Measurements from ENCODE around the gene ZNRF1. TPM values are rescaled to one million over a fixed set of nuclear protein-coding genes. Genes with fewer than 3 reads are reported as not detected.
A peak's percentile ranks its signal among the peaks of the same experiment; 100 is the strongest.
"Not testable (repeated sequence)": the region's sequence is repeated elsewhere in the genome, so short reads cannot be mapped to it uniquely, and the experiment has no call there.

Gene ZNRF1
- polyA plus RNA-seq (2013, experiment 1 of 2; ENCODE audit: insufficient read length) = 36.3 TPM
- 34.9 TPM for polyA plus RNA-seq (2013, experiment 2 of 2; ENCODE audit: insufficient read length)

DNA sequence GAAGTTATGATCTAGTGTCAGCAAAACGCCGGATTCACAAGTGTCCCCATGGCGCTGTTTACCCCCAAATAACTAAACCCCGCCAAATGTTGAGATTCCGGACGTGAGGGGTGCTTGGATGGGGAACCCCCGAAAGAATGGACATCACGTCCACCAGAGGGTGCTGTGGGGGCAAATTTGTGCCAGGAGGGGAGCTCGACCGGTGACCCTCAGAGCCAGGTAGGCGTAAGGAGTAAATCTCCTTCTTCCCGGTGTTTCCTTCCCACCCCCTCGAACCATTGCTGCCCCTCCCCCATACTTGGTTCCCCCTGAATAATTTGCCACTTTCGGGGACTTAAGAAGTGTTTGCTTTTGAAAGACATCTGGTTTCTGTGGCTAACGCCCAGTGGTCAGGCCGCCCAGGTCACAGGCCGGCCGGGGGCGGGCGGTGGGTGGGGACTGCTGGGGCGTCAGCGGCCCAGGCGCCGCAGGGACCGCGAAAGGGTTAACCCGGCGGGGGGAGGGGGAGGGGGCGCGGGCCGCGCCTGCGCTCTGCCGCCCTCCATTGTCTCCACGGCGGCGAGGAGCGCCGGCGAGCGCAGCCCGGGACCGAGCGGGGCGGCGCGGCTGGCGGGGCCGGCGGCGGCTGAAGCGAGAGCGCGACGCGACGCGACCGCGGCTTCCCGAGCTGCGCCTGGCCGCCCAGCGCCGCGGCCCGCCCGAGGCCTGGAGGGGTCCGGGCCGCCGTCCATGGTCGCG is at the start of gene ZNRF1:
TSS of gene ZNRF1 (plus strand) at position 544 of the 738 bp plus-strand sequence. CDS start 648 bp downstream, outside the sequence.
- DNase-seq = peak; percentile 76

DNA sequence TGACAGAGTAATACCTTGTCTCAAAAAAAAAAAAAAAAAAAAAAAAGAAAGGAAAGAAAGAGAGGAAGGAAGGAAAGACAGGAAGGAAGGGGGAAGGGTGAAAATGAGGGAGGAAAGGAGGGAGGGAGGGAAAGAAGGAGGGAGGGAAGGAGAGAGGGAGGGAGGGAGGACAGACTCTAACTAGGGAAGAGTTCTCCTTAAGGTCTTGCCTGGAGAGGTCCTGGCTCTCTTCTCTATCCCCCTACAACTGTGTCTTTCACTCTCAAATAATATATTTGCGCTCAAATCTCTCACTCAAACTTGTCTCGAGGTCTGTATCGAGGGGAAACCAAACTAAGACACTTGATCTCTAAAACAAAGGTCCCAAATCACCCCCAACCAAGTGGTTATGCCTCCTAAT is 49.5 kb upstream of the ZNRF1 start:
- DNase-seq = no peak

DNA sequence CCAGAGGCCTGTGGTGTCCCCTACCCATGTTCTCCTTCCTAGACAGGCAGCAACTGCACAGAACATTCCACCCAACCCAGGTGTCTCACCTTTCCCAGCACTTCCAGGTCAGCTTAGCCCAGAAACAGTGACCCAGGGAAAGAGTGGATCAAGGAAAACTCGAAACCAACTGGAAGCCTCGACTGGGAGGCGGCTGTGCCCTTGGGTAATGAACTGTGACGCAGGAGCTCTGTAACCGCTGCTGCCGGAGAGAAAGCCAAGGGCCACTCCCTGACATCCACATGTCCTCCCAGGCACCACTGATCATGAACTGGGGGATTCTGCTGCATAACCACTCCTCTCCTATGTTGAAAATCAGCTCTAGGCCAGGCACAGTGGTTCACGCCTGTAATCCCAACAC is 48.3 kb upstream of the ZNRF1 start:
- DNase-seq = no peak

DNA sequence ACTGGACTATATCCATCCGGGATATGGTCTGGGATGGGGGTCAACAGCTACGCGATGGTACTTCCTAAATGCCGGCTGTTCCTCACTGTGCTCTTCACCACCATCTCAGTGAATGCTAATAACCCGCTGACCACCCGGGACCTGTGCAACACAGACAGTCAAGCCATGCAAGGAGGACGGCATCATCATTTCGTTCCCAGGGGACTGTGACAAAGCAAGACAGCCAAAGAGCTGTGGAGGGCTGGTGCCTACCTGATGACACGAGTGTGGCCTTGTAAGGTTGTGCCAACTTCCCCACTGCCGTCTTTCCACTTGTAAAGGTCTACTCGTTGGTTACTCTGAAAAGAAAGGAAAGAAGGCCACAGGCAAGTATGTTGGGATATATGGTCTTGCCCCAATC is 47.6 kb upstream of the ZNRF1 start:
- DNase-seq = no peak

DNA sequence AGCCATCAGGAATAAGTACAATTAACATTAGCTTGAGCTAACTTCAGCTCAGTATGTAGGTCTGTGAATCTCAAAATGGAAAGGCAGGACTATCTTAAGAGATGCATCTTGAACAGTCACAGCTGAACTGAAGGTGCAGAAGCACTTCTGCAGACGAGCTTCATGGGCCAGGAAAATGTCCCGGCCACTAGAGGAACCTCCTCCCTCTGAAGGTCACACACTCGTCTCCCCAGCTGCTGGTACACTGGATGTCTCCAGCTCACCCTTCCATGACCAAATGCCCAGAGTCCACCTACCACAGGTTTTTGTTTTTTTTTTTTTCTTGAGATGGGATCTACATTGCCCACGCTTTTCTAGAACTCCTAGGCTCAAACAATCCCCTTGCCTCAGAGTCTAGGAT is 47.1 kb upstream of the ZNRF1 start:
- no peak for DNase-seq

DNA sequence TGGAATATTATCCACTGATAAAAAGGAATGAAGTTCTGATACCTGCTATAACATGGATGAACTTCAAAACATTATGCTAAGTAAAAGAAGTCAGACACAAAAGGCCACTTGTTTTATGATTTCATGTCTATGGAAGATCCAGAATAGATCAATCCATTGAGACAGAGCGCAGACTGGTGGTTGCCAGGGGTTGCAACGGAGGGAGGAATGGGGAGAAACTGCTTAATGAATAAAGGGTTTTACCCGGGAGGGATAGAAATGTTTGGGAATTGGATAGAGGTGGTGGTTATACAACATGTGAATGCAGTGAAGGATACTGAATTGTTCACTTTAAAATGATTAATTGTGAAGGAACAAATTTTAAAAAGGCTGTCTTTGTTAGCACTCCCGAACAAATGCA is 44.1 kb upstream of the ZNRF1 start:
- no peak for DNase-seq

DNA sequence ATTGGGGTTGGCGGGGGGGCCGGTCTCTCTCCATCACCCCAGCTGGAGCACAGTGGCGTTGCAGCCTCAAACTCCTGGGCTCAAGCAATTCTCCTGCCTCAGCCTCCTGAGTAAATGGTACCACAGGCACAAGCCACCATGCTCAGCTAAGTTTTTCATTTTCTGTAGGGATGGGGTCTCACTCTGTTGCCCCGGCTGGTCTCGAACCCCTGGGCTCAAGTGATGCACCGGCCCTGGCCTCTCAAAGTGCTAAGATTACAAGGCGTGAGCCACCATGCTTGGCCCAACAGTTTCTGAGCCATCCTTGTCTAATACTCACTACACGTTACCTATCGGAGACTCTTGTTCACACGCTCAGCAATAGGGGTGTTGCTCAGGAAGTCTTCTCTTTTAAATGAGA is 25.5 kb upstream of the ZNRF1 start:
- no peak for DNase-seq

DNA sequence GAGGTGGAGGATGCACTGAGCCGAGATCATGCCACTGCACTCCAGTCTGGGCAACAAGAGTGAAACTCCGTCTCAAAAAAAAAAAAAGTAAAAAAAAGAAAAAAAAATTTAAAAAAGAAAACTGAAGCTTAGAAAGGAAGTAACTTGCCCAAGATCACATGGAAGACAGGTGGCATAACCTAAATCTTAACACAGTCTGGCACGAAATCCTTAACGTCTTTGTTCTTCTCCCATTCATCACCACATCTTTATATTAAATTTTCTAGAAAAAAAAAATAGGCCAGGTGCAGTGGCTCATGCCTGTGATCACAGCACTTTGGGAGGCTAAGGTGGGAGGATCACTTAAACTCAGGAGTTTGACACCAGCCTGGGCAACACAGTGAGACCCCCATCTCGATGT is 23.2 kb upstream of the ZNRF1 start:
- DNase-seq = no peak

DNA sequence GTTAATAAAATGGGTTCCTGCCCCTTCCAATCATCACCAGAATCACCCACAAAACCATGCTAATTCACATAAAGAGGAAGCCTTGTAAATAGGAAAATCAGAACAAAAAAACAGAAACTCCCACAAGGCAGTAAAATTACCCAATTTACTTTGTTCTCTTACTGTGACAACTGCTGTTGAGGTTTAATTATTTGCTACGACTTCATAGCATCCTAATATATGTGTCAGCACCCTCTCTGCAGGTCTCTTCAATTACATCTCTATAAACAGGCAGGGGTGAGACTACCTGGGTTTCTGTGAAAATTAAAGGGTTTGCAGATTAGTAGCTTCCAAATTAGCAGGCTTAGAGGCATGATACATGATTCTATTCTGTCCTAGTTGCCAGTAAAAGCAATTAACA is 16.6 kb upstream of the ZNRF1 start:
- no peak for DNase-seq

DNA sequence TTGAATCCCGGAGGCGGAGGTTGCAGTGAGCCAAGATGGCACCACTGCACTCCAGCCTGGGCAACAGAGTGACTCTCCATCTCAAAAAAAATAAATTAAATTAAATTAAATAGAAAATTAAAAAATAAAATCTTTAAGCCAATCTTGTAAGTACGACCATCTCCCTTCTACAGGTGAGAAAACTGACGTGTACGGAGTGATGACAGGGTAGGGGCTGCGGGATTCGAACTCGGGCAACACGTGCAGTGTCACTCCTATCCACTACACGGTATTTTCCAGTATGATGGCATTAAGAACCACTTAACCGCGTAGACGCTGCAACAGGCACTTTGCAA is 14.7 kb upstream of the ZNRF1 start:
- no peak for DNase-seq

DNA sequence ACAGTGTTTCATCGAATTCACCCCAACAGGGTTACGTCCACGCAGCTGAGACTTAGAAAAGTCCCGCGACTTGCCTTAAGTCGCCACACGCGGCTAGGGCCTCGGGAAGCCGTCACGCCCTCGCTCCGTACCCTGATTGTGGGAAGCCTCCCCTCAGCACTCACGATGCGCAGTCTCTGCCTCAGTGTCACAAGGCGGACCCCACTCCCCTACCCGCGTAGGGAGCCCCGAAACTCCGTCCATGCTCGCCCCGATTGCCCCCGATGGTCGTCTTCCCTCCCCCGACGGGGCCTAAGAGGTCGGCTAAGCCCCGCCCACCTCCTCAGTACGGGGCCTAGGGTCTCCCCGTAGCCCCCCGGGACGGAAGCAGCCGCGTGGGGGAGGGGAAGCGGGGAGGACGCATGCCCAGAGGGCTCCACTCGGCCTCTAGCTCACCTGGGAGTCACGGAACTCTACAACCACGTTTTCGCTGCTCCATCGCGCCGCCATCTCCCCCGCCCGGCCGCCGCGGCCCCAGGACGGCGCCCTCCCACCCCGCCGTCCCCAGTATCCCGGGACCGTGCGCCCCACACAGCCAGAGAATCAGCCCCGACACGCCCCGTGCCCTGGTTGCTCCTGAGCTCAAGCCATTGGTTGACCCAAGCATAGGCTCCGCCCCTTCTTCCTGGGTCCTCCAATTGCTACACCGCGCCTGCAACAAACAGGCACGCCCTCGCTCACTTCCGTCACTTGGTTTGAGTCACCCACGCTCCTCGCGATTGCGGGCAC is 14.1 kb upstream of the ZNRF1 start, which contains the start of gene WDR59:
TSS of gene WDR59 (minus strand) at position 595 of the 768 bp plus-strand sequence. CDS start at position 489, 106 bp downstream.
- peak; percentile 99 for DNase-seq

DNA sequence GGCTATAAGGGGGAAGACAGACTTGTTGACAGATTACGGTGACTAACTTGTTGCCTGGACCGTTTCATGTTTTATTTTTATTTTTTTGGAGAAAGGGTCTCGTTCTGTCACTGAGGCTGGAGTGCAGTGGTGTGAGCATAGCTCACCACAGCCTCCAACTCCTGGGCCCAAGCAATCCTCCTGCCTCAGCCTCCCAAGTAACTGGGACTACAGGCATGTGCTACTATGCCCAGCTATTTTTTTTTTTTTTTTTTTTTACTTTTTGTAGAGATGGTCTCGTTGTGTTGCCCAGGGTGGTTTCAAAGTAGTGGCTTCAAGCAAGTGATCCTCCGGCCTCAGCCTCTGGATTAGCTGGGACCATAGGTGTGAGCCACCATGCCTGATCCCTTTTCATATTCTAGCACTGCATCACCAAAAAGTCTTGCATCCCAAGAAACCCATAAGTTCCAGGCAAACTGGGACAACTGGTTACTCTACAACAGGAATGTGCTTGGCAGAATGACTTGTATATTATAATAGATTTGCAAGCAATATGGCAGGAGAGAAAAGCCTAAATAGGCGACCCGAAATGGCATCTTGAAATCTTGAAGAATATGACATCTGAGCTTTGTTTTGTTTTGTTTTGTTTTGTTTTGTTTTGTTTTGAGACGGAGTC is 11.7 kb upstream of the ZNRF1 start:
- DNase-seq = no peak

DNA sequence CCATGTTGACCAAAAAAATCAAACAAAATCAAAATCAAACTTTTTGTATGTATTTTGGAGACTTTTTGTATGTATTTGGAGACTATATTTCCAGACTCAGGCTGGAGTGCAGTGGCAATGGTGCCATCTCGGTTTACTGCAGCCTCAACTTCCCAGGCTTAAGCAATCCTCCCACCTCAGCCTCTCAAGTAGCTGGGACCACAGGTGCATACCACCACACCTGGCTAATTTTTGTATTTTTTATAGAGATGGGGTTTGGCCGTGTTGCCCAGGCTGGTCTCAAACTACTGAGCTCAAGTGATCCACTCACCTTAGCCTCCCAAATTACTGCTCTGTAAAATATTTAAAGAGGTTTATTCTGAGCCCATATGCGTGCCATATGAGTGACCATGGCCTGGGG is 9.0 kb upstream of the ZNRF1 start:
- DNase-seq = not testable (repeated sequence)

DNA sequence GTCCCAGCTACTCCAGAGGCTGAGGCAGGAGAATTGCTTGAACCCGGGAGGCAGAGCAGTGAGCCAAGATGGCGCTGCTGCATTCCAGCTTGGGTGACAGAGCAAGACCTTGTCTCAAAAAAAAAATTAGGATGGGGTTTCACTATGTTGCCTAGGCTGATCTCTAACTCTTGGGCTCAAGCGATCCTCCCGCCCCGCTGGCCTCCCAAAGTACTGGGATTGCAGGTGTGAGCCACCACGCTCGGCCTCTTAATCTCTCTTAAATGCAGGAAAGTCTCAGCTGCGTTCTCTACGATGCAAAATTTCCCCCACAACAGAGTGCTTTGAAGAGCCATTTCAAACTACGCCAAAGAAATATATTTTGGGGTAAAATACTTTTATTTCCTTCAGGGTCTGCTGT is 8.0 kb upstream of the ZNRF1 start:
- no peak for DNase-seq

DNA sequence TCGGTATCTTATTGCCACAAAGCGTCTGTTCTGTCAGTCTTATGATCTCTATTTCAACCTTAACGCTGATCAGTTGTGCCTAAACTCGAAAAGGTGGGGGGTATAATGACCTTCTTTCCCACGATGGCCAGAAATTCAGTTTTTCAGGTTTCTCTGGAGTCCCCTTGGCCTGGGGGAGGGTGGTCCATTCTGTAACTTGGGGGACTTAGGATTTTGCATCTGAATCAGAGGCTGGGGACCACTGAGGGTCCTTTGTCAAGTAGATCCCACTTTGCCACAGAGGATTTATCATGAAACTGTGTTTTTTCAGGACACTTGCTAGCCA is 7.6 kb upstream of the ZNRF1 start:
- DNase-seq = no peak

DNA sequence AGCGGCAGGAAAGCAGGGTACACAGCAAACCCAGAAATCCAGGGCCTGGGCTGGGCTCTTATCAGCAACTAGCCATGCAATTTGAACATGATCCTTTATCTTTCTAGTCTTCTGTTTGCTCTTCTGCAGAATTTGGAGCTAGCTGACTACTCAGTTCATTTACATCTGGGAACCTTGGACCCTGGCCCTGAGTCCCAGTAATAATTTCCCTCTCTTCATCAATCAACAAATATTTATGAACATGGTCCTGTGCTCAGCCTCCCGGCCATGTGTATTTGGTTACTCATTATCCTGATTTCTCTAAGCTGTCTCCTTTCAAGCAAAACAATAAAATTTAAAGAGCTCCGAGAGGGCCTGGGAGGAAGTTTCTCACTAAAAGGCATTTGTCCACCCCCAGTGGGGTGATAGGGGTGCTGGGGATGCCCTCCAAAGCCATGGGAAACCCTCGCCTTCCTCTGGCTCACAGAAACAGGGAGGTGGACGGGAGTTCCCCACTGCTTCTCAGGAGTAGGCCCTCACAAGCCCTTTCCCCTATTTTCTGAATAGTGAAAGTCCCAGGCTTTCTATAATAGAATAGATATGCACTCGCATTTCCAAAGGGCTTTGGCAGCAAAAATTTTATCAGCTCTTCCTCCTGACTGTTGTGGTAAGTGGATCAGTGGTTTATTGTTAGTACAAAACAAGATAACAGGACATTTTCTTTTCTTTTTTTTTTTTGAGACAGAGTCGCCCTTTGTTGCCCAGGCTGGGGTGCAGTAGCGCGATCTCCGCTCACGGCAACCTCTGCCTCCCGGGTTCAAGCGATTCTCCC is 7.0 kb upstream of the ZNRF1 start:
- DNase-seq = no peak

DNA sequence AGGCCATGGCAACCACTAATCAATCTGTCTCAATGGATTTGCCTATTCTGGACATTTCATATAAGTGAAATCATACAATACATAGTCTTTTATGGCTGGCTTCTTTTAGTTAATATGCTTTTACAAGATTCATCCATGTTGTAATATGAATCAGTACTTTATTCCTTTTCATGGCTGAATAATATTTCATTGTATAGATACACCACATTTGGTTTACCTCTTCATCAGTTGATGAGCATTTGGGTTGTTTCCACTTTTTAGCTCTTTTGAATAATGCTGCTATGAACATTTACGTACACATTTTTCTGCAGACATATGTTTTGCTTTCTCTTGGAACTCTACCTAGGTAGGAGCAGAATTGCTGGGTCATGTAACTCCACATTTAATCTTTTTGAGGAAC is 2.8 kb upstream of the ZNRF1 start:
- no peak for DNase-seq

DNA sequence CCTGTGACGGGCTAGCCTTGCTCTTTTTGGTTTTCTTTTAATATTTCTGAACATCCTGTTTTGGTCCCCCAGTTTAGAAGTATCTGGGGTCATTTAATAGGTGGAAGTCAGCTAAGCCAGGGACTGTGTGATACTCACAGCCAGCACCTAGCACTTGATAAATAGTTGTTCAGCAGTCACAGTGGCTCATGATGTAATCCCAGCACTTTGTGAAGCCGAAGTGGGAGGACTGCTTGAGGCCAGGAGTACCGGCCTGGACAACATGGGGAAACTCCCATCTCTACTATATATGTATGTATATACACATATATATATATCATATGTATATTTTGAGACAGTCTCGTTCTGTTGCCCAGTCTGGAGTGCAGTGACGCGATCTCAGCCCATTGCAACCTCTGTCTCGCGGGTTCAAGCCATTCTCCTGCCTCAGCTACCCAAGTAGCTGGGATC is 1.8 kb upstream of the ZNRF1 start:
- DNase-seq = no peak

DNA sequence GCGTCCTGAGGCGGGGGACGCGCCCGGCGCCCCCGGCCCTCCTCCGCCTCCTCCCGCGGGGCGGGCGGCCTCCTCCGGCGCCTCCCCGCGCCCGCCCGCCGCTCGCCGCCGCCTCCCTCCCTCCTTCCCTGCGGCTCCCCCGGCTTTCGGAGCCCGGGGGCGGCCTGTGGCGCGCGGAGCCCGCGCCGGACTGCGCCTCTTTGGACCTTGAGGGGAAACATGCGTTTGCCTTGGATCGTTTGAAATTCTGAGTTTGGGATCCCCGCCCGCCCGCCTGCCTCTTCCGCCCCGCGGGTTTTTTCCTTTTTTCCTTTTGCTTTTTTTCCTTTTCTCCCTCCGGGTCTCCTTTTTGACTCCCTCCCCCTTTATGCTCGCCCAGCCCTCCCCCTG is 390 bp downstream of the ZNRF1 start:
- peak; percentile 33 for DNase-seq

DNA sequence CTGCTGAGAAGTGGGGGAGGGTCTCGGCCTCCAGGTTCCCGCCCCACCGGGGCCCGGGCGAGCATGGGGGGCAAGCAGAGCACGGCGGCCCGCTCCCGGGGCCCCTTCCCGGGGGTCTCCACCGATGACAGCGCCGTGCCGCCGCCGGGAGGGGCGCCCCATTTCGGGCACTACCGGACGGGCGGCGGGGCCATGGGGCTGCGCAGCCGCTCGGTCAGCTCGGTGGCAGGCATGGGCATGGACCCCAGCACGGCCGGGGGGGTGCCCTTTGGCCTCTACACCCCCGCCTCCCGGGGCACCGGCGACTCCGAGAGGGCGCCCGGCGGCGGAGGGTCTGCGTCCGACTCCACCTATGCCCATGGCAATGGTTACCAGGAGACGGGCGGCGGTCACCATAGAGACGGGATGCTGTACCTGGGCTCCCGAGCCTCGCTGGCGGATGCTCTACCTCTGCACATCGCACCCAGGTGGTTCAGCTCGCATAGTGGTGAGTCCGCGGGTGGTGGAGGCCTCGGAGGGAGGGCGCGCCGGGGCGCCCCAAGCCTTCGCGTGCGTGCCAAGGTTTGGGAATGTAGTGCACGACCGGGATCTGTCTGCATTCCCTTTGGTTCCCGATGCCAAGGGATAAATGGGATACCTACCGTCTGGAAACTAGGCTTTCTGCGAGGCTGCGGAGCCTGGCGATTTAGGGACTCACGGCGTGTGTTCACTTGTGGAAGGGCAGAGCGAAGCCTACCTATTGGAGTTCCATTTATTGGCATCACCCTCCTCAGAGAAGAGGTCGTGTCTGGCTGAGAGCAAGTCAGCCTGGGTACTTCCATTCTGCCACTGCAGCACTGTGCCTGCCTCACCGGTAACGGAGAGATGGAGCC is 1.0 kb downstream of the ZNRF1 start:
- peak; percentile 41 for DNase-seq

DNA sequence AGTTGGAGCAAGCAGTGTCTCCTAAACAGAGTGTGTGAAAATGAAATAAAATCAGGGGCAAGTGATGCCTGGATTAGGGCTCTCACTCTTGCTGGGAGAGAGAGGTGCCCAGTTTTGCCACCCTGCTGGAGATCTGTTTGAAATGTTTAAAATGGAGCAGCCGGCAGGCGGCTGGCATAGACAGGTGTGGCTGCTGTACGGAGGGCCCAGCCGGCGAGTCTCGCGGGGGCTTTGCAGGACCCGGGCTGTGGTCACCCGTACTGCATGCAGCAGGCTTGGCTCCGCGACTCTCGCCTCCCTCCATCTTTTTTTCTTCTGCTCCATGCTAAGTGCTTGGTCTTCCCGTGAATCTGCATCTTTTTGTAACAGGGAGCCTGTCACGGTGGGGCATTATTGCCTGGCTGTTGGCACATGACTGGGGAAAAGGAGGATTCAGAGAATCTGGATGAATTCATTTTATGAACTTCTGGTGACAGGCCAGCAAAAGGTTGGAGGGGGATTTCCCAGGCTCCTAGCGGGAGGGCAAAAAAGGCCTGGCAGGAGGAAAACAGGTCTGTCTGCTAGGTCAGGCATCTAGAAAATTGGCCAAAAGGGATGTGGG is 1.8 kb downstream of the ZNRF1 start:
- DNase-seq = peak; percentile 23
